Measurements from ENCODE around the gene LUZP2. TPM values are rescaled to one million over a fixed set of nuclear protein-coding genes. Genes with fewer than 3 reads are reported as not detected.

LUZP2 gene
- total RNA-seq, 2 experiments from 2014 or later = not detected

DNA sequence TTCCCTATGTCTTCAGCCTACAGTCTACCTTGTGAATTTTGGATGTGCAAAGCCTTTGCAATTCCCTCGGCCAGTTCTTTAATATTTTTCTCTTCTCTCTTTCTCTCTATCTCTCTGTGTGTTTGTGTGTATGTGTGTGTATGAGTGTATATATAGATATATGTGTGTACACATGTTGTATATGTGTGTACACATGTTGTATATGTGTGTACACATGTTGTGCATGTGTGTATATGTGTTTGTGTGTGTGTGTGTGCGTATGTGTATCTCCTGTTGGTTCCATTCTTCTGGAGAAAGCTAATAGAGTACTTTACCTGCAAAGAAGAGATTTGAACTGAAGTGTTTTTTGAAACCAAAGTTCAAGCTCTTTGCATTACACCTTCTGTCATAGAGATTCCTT is 155.0 kb downstream of the LUZP2 start:
- Histone ChIP-seq H3K4me2 (ENCODE audit: low read length) (no peak overlapping the region), H3K36me3 (ENCODE audit: insufficient read depth, low read length) (no peaks in the 10 kb centered on the region), H4K20me1 (ENCODE audit: insufficient read depth, low read length) (no peaks in the 10 kb centered on the region), H2AFZ (ENCODE audit: low read length) (no peak overlapping the region), H3K9me3 (ENCODE audit: low read length) (no peaks in the 10 kb centered on the region), H3K9me2 (ENCODE audit: insufficient read depth, low read length) (no peaks in the 10 kb centered on the region), H3K79me2 (ENCODE audit: insufficient read depth, low read depth, low read length) (no peaks in the 10 kb centered on the region), H3K4me3 (ENCODE audit: low read depth, low read length, poor library complexity, severe bottlenecking) (no peak overlapping the region), H3K4me1 (ENCODE audit: insufficient read depth, low read length, poor library complexity, severe bottlenecking) (no peaks in the 10 kb centered on the region), H3K27ac (ENCODE audit: low read depth, low read length, poor library complexity, severe bottlenecking) (no peak overlapping the region)
- TF ChIP-seq, protein P1, sequence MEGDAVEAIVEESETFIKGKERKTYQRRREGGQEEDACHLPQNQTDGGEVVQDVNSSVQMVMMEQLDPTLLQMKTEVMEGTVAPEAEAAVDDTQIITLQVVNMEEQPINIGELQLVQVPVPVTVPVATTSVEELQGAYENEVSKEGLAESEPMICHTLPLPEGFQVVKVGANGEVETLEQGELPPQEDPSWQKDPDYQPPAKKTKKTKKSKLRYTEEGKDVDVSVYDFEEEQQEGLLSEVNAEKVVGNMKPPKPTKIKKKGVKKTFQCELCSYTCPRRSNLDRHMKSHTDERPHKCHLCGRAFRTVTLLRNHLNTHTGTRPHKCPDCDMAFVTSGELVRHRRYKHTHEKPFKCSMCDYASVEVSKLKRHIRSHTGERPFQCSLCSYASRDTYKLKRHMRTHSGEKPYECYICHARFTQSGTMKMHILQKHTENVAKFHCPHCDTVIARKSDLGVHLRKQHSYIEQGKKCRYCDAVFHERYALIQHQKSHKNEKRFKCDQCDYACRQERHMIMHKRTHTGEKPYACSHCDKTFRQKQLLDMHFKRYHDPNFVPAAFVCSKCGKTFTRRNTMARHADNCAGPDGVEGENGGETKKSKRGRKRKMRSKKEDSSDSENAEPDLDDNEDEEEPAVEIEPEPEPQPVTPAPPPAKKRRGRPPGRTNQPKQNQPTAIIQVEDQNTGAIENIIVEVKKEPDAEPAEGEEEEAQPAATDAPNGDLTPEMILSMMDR (conservative IDR thresholded peaks at IDR 0.05; ENCODE audit: low read length) = no peak
- no peak for TF ChIP-seq EZH2phosphoT487 (IDR thresholded peaks at IDR 0.05; ENCODE audit: borderline replicate concordance, low read depth, low read length)
- ChIA-PET CTCF (ENCODE audit: unreplicated experiment) (no interaction called here), POLR2A (interaction anchor here (0.6 kb wide), 1 partner anchor 54 kb away, joined by 4 read pairs; no protein-coding TSS in a partner anchor)
- no peak for DNase-seq (ENCODE audit: low spot score)
- BruUV-seq (replicated peaks) = no TSS peak
- intact Hi-C loops (cut with micrococcal nuclease; ENCODE audit: unreplicated experiment) = no loop called here

DNA sequence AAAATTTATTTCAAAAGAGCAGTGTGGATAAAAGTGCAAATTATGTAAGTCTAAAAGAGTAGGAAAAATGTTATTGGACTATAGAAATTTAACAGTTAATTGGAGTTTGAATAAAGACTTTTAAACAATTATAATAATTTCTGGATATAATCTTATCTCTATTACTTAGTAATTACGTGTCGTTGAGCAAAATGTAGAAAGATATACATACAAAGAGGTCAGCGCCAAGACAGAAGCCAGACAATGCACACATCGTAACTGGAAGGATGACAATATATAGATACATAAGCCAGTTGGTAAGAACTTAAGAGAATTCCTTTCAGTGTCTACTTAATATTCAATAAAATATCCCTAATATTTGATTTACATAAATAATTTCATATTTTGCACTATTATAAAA is 157.0 kb downstream of the LUZP2 start:
- Histone ChIP-seq H4K20me1 (ENCODE audit: insufficient read depth, low read length) (no peaks in the 10 kb centered on the region), H3K79me2 (ENCODE audit: insufficient read depth, low read depth, low read length) (no peaks in the 10 kb centered on the region), H3K4me1 (ENCODE audit: insufficient read depth, low read length, poor library complexity, severe bottlenecking) (no peaks in the 10 kb centered on the region), H3K4me2 (ENCODE audit: low read length) (no peak overlapping the region), H3K9me2 (ENCODE audit: insufficient read depth, low read length) (no peaks in the 10 kb centered on the region), H3K27ac (ENCODE audit: low read depth, low read length, poor library complexity, severe bottlenecking) (no peak overlapping the region), H3K4me3 (ENCODE audit: low read depth, low read length, poor library complexity, severe bottlenecking) (no peak overlapping the region), H2AFZ (ENCODE audit: low read length) (no peak overlapping the region), H3K36me3 (ENCODE audit: insufficient read depth, low read length) (no peaks in the 10 kb centered on the region), H3K9me3 (ENCODE audit: low read length) (no peaks in the 10 kb centered on the region)
- POLR2A ChIA-PET = no interaction called here
- intact Hi-C loops (cut with micrococcal nuclease; ENCODE audit: unreplicated experiment) = no loop called here
- no peak for DNase-seq (ENCODE audit: low spot score)
- BruUV-seq (replicated peaks) = no TSS peak
- CTCF ChIA-PET (ENCODE audit: unreplicated experiment) = no interaction called here
- TF ChIP-seq EZH2phosphoT487 (IDR thresholded peaks at IDR 0.05; ENCODE audit: borderline replicate concordance, low read depth, low read length) = no peak
- TF ChIP-seq, protein P1 (conservative IDR thresholded peaks at IDR 0.05; ENCODE audit: low read length) = no peak

DNA sequence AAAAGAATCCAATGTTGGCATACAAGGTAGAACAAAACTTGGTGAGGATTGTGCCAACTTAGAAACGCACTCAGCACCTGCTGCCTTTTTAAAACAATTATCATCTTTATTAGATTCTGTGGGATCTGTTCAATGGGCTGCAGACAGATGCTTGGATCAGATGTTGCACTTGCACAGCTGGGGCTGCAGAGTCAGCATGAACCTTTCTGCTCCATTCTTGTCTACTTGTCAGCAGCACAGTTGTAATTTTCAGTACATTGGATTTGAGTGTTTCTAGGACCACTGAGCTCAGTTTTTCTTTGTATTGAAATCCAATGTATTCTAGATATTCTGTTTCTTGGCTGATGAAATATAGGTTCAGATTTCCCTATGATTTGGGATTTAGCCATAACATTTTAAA is 164.5 kb downstream of the LUZP2 start:
- no TSS peak for BruUV-seq (replicated peaks)
- no peaks in the 10 kb centered on the region for H3K36me3 ChIP-seq (ENCODE audit: insufficient read depth, low read length)
- H3K4me1 ChIP-seq (ENCODE audit: insufficient read depth, low read length, poor library complexity, severe bottlenecking) = no peaks in the 10 kb centered on the region
- no peaks in the 10 kb centered on the region for H3K9me3 ChIP-seq (ENCODE audit: low read length)
- H3K27ac ChIP-seq (ENCODE audit: low read depth, low read length, poor library complexity, severe bottlenecking) = no peak overlapping the region
- H2AFZ ChIP-seq (ENCODE audit: low read length) = no peak overlapping the region
- DNase-seq (ENCODE audit: low spot score) = no peak
- POLR2A ChIA-PET = no interaction called here
- CTCF ChIA-PET (ENCODE audit: unreplicated experiment) = no interaction called here
- no peaks in the 10 kb centered on the region for H4K20me1 ChIP-seq (ENCODE audit: insufficient read depth, low read length)
- no peak overlapping the region for H3K4me2 ChIP-seq (ENCODE audit: low read length)
- H3K9me2 ChIP-seq (ENCODE audit: insufficient read depth, low read length) = no peaks in the 10 kb centered on the region
- TF ChIP-seq, protein P1 (conservative IDR thresholded peaks at IDR 0.05; ENCODE audit: low read length) = no peak
- TF ChIP-seq EZH2phosphoT487 (IDR thresholded peaks at IDR 0.05; ENCODE audit: borderline replicate concordance, low read depth, low read length) = no peak
- H3K4me3 ChIP-seq (ENCODE audit: low read depth, low read length, poor library complexity, severe bottlenecking) = no peak overlapping the region
- no peaks in the 10 kb centered on the region for H3K79me2 ChIP-seq (ENCODE audit: insufficient read depth, low read depth, low read length)
- intact Hi-C loops (cut with micrococcal nuclease; ENCODE audit: unreplicated experiment) = no loop called here
